Astrocyte (in vitro differentiated cells and primary cell): ENCODE data around the gene SYTL3. TPM values are rescaled to one million over a fixed set of nuclear protein-coding genes. Genes with fewer than 3 reads are reported as not detected.
"Not testable (repeated sequence)": the region's sequence is repeated elsewhere in the genome, so short reads cannot be mapped to it uniquely, and the experiment has no call there.

ENCODE experiments used
- DNase-seq: peaks from one replicate; pipeline ENCODE4 v3.0.0-alpha.2; 2010; ENCODE audit warnings: low read depth
- FAIRE-seq: peaks from 2 replicates; lab custom pipeline; 2011; peaks lifted over from hg19 to GRCh38; lab: Jason Lieb, UNC
- H2AFZ ChIP-seq: 2 replicates; pipeline ENCODE4 v1.6.0; 2012; ENCODE audit warnings: low read depth, low read length, inconsistent platforms
- H3K27ac ChIP-seq: 2 replicates; pipeline ENCODE4 v1.5.1; 2011; ENCODE audit warnings: low read depth, low read length, inconsistent platforms
- H3K27me3 ChIP-seq: 2 replicates; pipeline ENCODE4 v1.6.0; 2011; ENCODE audit warnings: low read length, inconsistent platforms; ENCODE audit not compliant: insufficient read depth
- H3K36me3 ChIP-seq: 2 replicates; pipeline ENCODE4 v1.5.1; 2011; ENCODE audit warnings: low read length, inconsistent platforms; ENCODE audit not compliant: insufficient read depth
- H3K4me1 ChIP-seq: 2 replicates; pipeline ENCODE4 v1.5.1; 2011; ENCODE audit warnings: low read length, inconsistent platforms; ENCODE audit not compliant: insufficient read depth
- H3K4me2 ChIP-seq: 2 replicates; pipeline ENCODE4 v1.6.0; 2012; ENCODE audit warnings: low read length, inconsistent platforms
- H3K4me3 ChIP-seq: 2 replicates; pipeline ENCODE4 v1.5.1; 2011; ENCODE audit warnings: low read depth, mild to moderate bottlenecking, low read length, inconsistent platforms; ENCODE audit not compliant: insufficient read depth
- H3K79me2 ChIP-seq: 2 replicates; pipeline ENCODE4 v1.6.0; 2012; ENCODE audit warnings: mild to moderate bottlenecking, low read length, inconsistent platforms; ENCODE audit not compliant: insufficient read depth
- H3K9ac ChIP-seq: 2 replicates; pipeline ENCODE4 v1.6.0; 2012; ENCODE audit warnings: mild to moderate bottlenecking, low read length, inconsistent platforms
- H3K9me3 ChIP-seq: 2 replicates; pipeline ENCODE4 v1.5.1; 2012; ENCODE audit warnings: low read depth, mild to moderate bottlenecking, low read length, inconsistent platforms; ENCODE audit not compliant: insufficient read depth
- H4K20me1 ChIP-seq: 2 replicates; pipeline ENCODE4 v1.6.0; 2012; ENCODE audit warnings: low read length, inconsistent platforms; ENCODE audit not compliant: insufficient read depth
- H3K27ac Mint-ChIP-seq: one replicate; pipeline ENCODE4 v1.8.0; 2021; ENCODE audit warnings: mild to moderate bottlenecking, mixed read lengths; ENCODE audit not compliant: unreplicated experiment
- H3K27me3 Mint-ChIP-seq: one replicate; pipeline ENCODE4 v1.8.0; 2021; ENCODE audit warnings: low read depth, mixed read lengths; ENCODE audit not compliant: unreplicated experiment
- H3K36me3 Mint-ChIP-seq: one replicate; pipeline ENCODE4 v1.8.0; 2021; ENCODE audit warnings: low read depth, mixed read lengths; ENCODE audit not compliant: unreplicated experiment
- H3K4me1 Mint-ChIP-seq: one replicate; pipeline ENCODE4 v1.8.0; 2021; ENCODE audit warnings: low read depth, mixed read lengths; ENCODE audit not compliant: unreplicated experiment
- H3K4me3 Mint-ChIP-seq: one replicate; pipeline ENCODE4 v1.8.0; 2021; ENCODE audit warnings: mild to moderate bottlenecking, moderate library complexity, mixed read lengths; ENCODE audit not compliant: unreplicated experiment
- H3K9me3 Mint-ChIP-seq: one replicate; pipeline ENCODE4 v1.8.0; 2021; ENCODE audit warnings: mild to moderate bottlenecking, mixed read lengths; ENCODE audit not compliant: unreplicated experiment
- EZH2 ChIP-seq: IDR thresholded peaks from 2 replicates; pipeline ENCODE4 v1.6.1; 2012; ENCODE audit warnings: mild to moderate bottlenecking, low read length, inconsistent platforms; ENCODE audit not compliant: insufficient read depth
- total RNA-seq: library from RNA; stranded (reverse); gene quantifications from 2 replicates; pipeline ENCODE4 v1.2.1, GENCODE V29; 2021
- TF ChIP-seq, protein P1 (sequence below): IDR thresholded peaks from 2 replicates; pipeline ENCODE4 v1.5.1; 2011; ENCODE audit warnings: low read depth, mild to moderate bottlenecking, inconsistent platforms, low read length, moderate library complexity; ENCODE audit not compliant: insufficient read depth

The SYTL3 gene
- total RNA-seq, 1 donor from 2014 or later: 1.2 TPM

DNA sequence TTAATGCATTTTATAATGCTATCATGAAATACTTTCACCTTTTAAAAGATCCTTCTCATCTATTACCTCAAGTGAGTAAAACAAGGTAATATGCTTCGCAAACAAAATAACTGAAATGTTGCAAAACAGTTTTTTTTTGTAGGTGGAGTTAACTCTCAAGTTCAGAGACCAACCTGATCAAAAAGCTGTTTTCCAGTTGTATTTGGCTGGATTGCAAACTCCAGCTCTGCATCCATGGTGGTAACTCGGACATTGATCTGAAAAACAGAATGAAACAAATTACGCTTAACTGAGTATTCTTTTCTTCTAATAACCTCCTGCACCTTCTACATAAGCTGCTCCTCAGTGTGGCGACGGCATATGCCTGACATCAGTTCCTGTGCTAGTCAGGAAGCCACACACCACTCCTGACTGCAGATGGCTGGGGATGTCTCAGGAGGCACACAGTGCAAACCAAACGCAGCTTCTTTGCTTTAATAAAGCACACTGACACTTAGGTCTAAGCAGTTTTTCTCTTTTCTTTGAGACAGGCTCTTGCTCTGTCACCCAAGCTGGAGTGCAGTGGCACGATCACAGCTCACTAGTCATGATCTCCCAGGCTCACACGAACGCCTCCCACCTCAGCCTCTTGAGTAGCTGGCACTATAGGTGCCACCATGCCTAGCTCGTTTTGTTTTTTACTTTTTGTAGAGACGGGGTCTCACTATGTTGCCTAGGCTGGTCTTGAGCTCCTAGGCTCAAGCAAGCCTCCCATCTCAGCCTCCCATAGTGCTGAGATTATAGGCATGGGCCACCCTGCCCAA lies 139.5 kb downstream of the SYTL3 start:
- FAIRE-seq (no peak), DNase-seq (no peak)

GRCh38 chr6:158791274-158791855 lies 141.5 kb downstream of the SYTL3 start:
- Histone ChIP-seq H3K4me1 (no peaks in the 10 kb centered on the region), H3K9me3 (no peaks in the 10 kb centered on the region), H3K27ac (no peak overlapping the region), H4K20me1 (peaks cover 67% of the 10 kb centered on the region), H3K4me3 (no peak overlapping the region), H3K79me2 (peaks cover 90% of the 10 kb centered on the region), H3K36me3 (peaks cover 26% of the 10 kb centered on the region), H2AFZ (no peak overlapping the region), H3K27me3 (no peaks in the 10 kb centered on the region), H3K9ac (no peak overlapping the region), H3K4me2 (no peak overlapping the region)
- Mint-ChIP-seq H3K4me3 (no peak overlapping the region), H3K27me3 (no peaks in the 10 kb centered on the region), H3K27ac (no peak overlapping the region), H3K4me1 (peaks cover 19% of the 10 kb centered on the region), H3K36me3 (peaks cover 12% of the 10 kb centered on the region), H3K9me3 (no peaks in the 10 kb centered on the region)
- FAIRE-seq (no peak), DNase-seq (no peak)
- TF ChIP-seq, protein P1, sequence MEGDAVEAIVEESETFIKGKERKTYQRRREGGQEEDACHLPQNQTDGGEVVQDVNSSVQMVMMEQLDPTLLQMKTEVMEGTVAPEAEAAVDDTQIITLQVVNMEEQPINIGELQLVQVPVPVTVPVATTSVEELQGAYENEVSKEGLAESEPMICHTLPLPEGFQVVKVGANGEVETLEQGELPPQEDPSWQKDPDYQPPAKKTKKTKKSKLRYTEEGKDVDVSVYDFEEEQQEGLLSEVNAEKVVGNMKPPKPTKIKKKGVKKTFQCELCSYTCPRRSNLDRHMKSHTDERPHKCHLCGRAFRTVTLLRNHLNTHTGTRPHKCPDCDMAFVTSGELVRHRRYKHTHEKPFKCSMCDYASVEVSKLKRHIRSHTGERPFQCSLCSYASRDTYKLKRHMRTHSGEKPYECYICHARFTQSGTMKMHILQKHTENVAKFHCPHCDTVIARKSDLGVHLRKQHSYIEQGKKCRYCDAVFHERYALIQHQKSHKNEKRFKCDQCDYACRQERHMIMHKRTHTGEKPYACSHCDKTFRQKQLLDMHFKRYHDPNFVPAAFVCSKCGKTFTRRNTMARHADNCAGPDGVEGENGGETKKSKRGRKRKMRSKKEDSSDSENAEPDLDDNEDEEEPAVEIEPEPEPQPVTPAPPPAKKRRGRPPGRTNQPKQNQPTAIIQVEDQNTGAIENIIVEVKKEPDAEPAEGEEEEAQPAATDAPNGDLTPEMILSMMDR: no peak
- TF ChIP-seq EZH2: no peak

More for the DNA sequence above, 139.5 kb downstream of the SYTL3 start:
- Mint-ChIP-seq H3K4me3 (no peak overlapping the region), H3K9me3 (no peaks in the 10 kb centered on the region), H3K36me3 (peaks cover 25% of the 10 kb centered on the region), H3K27me3 (no peaks in the 10 kb centered on the region), H3K4me1 (peaks cover 23% of the 10 kb centered on the region), H3K27ac (no peak overlapping the region)
- H3K9me3 ChIP-seq: no peaks in the 10 kb centered on the region
- H3K27ac ChIP-seq: no peak overlapping the region
- H3K9ac ChIP-seq: no peak overlapping the region
- peaks cover 71% of the 10 kb centered on the region for H3K79me2 ChIP-seq
- peaks cover 9% of the 10 kb centered on the region for H3K4me1 ChIP-seq
- H3K27me3 ChIP-seq: no peaks in the 10 kb centered on the region
- H4K20me1 ChIP-seq: peaks cover 53% of the 10 kb centered on the region
- peaks cover 35% of the 10 kb centered on the region for H3K36me3 ChIP-seq
- TF ChIP-seq EZH2: no peak
- TF ChIP-seq, protein P1: no peak
- H2AFZ ChIP-seq: no peak overlapping the region
- no peak overlapping the region for H3K4me3 ChIP-seq
- no peak overlapping the region for H3K4me2 ChIP-seq

DNA sequence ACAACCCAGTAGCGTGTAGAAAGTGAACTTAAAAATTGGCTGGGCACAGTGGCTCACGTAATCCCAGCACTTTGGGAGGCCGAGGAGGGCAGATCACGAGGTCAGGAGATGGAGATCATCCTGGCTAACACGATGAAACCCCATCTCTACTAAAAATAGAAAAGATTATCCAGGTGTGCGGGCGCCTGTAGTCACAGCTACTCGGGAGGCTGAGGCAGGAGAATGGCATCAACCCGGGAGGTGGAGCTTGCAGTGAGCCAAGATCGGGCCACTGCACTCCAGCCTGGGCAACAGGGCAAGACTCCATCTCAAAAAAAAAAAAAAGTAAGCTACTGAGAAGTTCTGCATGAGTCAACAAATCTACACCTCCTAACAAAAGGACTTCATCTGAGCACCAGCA lies 142.7 kb downstream of the SYTL3 start:
- not testable (repeated sequence) for H3K9me3 ChIP-seq, H3K4me2 ChIP-seq, H3K27me3 Mint-ChIP-seq, H3K27ac ChIP-seq, H3K27me3 ChIP-seq, H3K4me3 Mint-ChIP-seq, H3K27ac Mint-ChIP-seq, H2AFZ ChIP-seq, H3K4me3 ChIP-seq, H3K9me3 Mint-ChIP-seq, H3K9ac ChIP-seq, DNase-seq, H3K4me1 ChIP-seq, H3K36me3 Mint-ChIP-seq, FAIRE-seq
- peaks cover 28% of the 10 kb centered on the region for H3K4me1 Mint-ChIP-seq
- peaks cover 96% of the 10 kb centered on the region for H3K79me2 ChIP-seq
- peaks cover 16% of the 10 kb centered on the region for H3K36me3 ChIP-seq
- peaks cover 78% of the 10 kb centered on the region for H4K20me1 ChIP-seq
